Measurements from ENCODE around the gene GTF3C5. TPM values are rescaled to one million over a fixed set of nuclear protein-coding genes. Genes with fewer than 3 reads are reported as not detected.

The GTF3C5 gene
- total and polyA plus RNA-seq, 9 of the 15 experiments (the other 6 are each of a cell fraction or from before 2014, with no cell fraction given), result 3.8 to 118 (median 83.7) TPM

GRCh38 chr9:133078486-133078885 is 47.7 kb downstream of the GTF3C5 start (continued):
- TF ChIP-seq, protein P1, sequence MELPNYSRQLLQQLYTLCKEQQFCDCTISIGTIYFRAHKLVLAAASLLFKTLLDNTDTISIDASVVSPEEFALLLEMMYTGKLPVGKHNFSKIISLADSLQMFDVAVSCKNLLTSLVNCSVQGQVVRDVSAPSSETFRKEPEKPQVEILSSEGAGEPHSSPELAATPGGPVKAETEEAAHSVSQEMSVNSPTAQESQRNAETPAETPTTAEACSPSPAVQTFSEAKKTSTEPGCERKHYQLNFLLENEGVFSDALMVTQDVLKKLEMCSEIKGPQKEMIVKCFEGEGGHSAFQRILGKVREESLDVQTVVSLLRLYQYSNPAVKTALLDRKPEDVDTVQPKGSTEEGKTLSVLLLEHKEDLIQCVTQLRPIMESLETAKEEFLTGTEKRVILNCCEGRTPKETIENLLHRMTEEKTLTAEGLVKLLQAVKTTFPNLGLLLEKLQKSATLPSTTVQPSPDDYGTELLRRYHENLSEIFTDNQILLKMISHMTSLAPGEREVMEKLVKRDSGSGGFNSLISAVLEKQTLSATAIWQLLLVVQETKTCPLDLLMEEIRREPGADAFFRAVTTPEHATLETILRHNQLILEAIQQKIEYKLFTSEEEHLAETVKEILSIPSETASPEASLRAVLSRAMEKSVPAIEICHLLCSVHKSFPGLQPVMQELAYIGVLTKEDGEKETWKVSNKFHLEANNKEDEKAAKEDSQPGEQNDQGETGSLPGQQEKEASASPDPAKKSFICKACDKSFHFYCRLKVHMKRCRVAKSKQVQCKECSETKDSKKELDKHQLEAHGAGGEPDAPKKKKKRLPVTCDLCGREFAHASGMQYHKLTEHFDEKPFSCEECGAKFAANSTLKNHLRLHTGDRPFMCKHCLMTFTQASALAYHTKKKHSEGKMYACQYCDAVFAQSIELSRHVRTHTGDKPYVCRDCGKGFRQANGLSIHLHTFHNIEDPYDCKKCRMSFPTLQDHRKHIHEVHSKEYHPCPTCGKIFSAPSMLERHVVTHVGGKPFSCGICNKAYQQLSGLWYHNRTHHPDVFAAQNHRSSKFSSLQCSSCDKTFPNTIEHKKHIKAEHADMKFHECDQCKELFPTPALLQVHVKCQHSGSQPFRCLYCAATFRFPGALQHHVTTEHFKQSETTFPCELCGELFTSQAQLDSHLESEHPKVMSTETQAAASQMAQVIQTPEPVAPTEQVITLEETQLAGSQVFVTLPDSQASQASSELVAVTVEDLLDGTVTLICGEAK (IDR thresholded peaks at IDR 0.05), result peak; percentile 39; the same call in 1 of the 2 replicates
- TF ChIP-seq, protein P1 (CRISPR knock-in tag; IDR thresholded peaks at IDR 0.05), result peak; percentile 52; the same call in 1 of the 2 replicates
- TF ChIP-seq ZNF24 (IDR thresholded peaks at IDR 0.05), result no peak
